A549 (cell line): ENCODE measurements around the gene RHD. TPM values are rescaled to one million over a fixed set of nuclear protein-coding genes. Genes with fewer than 3 reads are reported as not detected.

Experiments used
- ATAC-seq, 2 experiments: fragments of 200-7000 bp in 1 of 2; fragments of >200 bp in 1 of 2; cut with Nextera tagmentation in 1 of 2; cut with Tn5 transposase in 1 of 2; 3 replicates each; pipeline versions ENCODE4 v1.8.0 to v1.9.1; 2018 to 2020; ENCODE audit warnings: mild to moderate bottlenecking in 1 of 2, moderate library complexity in 1 of 2
- CTCF ChIA-PET: fragments of 300-600 bp; sonication (Branson Sonifier 250); formaldehyde crosslinking; extraction: SDS; loops from one replicate; lab custom pipeline; 2021; ENCODE audit warnings: antibody characterized with exemption, inconsistent platforms; lab: Yijun Ruan, JAX
- POLR2A ChIA-PET: fragments of 350-600 bp; formaldehyde crosslinking; extraction: SDS; loops from one replicate; lab custom pipeline; 2021; ENCODE audit warnings: antibody characterized with exemption, inconsistent platforms; lab: Yijun Ruan, JAX
- DNase-seq, 2 experiments: peaks; one replicate each; pipeline versions ENCODE4 v3.0.0 to v3.0.0-alpha.2; 2011 to 2016; ENCODE audit warnings: low read depth in 1 of 2, low spot score in 1 of 2
- FAIRE-seq: peaks from 2 replicates; lab custom pipeline; 2011; peaks lifted over from hg19 to GRCh38; lab: Jason Lieb, UNC
- H3K27ac ChIP-seq, 2 experiments: fragments of >200 bp; sonication (Bioruptor Twin); formaldehyde crosslinking; 3 replicates each; pipeline ENCODE4 v1.5.1; 2016 to 2017
- H3K4me1 ChIP-seq: fragments of >200 bp; sonication (Bioruptor Twin); formaldehyde crosslinking; 3 replicates; pipeline ENCODE4 v1.6.1; 2016
- H3K4me2 ChIP-seq: fragments of >200 bp; sonication (Bioruptor Twin); formaldehyde crosslinking; 3 replicates; pipeline ENCODE4 v1.6.1; 2016
- H3K4me3 ChIP-seq: fragments of >200 bp; sonication (Bioruptor Twin); formaldehyde crosslinking; 3 replicates; pipeline ENCODE4 v1.5.1; 2016
- H3K9me3 ChIP-seq: fragments of >200 bp; sonication (Bioruptor Twin); formaldehyde crosslinking; 3 replicates; pipeline ENCODE4 v1.6.1; 2016
- ATOH8 ChIP-seq: fragments of 250-450 bp; sonication (Bioruptor Pico); IDR thresholded peaks from 2 replicates; pipeline ENCODE4 v1.5.0; 2020; ENCODE audit warnings: low read depth, mild to moderate bottlenecking, moderate library complexity
- BCL3 ChIP-seq: fragments of >200 bp; sonication (Bioruptor Twin); formaldehyde crosslinking; IDR thresholded peaks from 3 replicates; pipeline ENCODE4 v1.6.1; 2016
- BHLHE40 ChIP-seq: IDR thresholded peaks from 2 replicates; pipeline ENCODE4 v1.6.1; 2012; ENCODE audit warnings: low read depth, low read length, inconsistent platforms
- CEBPB ChIP-seq, 2 experiments: fragments of >200 bp in 1 of 2; sonication (Bioruptor Twin) in 1 of 2; formaldehyde crosslinking in 1 of 2; IDR thresholded peaks; 2 replicates each; pipeline ENCODE4 v1.6.1; 2012 to 2016
- CTCF ChIP-seq: fragments of >200 bp; sonication (Bioruptor Twin); formaldehyde crosslinking; IDR thresholded peaks from 3 replicates; pipeline ENCODE4 v1.5.1; 2016
- EHF ChIP-seq: fragments of 250-450 bp; sonication (Bioruptor Pico); IDR thresholded peaks from 2 replicates; pipeline ENCODE4 v1.5.0; 2020; ENCODE audit warnings: mild to moderate bottlenecking
- EHMT2 ChIP-seq: fragments of 200-600 bp; sonication (generic); IDR thresholded peaks from 2 replicates; pipeline ENCODE4 v1.6.1; 2016; ENCODE audit warnings: antibody characterized with exemption, low read depth, mild to moderate bottlenecking, moderate library complexity
- ELK1 ChIP-seq: fragments of 150-350 bp; IDR thresholded peaks from 2 replicates; pipeline ENCODE4 v1.6.1; 2014; ENCODE audit warnings: low read depth, mild to moderate bottlenecking, low read length
- FOSB ChIP-seq: fragments of 250-450 bp; sonication (Bioruptor Pico); IDR thresholded peaks from 2 replicates; pipeline ENCODE4 v1.5.0; 2020; ENCODE audit warnings: mild to moderate bottlenecking, moderate library complexity
- FOSL2 ChIP-seq, 2 experiments: fragments of 450-650 bp in 1 of 2; fragments of >200 bp in 1 of 2; sonication (Bioruptor Twin) in 1 of 2; formaldehyde crosslinking; IDR thresholded peaks; 2 replicates each; pipeline versions ENCODE4 v1.5.0 to v1.6.1; 2016 to 2020; ENCODE audit warnings: mild to moderate bottlenecking in 1 of 2, moderate library complexity in 1 of 2
- HDAC2 ChIP-seq: fragments of 200-600 bp; sonication (generic); IDR thresholded peaks from 2 replicates; pipeline ENCODE4 v1.6.1; 2016
- HES2 ChIP-seq: fragments of >200 bp; sonication (Bioruptor Twin); formaldehyde crosslinking; IDR thresholded peaks from 2 replicates; pipeline ENCODE4 v1.6.1; 2016
- JUNB ChIP-seq: fragments of >200 bp; sonication (Bioruptor Twin); formaldehyde crosslinking; IDR thresholded peaks from 2 replicates; pipeline ENCODE4 v1.6.1; 2016
- KDM1A ChIP-seq: fragments of 200-600 bp; sonication (generic); IDR thresholded peaks from 2 replicates; pipeline ENCODE4 v1.6.1; 2016; ENCODE audit warnings: low read depth, mild to moderate bottlenecking
- KDM5A ChIP-seq: fragments of 200-600 bp; sonication (generic); IDR thresholded peaks from 2 replicates; pipeline ENCODE4 v1.6.1; 2016; ENCODE audit warnings: antibody characterized with exemption, mild to moderate bottlenecking
- MAFK ChIP-seq: fragments of 450-650 bp; IDR thresholded peaks from 2 replicates; pipeline ENCODE4 v1.6.1; 2014; ENCODE audit not compliant: partially characterized antibody
- MYC ChIP-seq: IDR thresholded peaks from 2 replicates; pipeline ENCODE4 v1.6.1; 2012; ENCODE audit warnings: mild to moderate bottlenecking, inconsistent platforms, low read length, improper control_type of control experiment, borderline replicate concordance
- NFE2L2 ChIP-seq: fragments of 150-350 bp; conservative IDR thresholded peaks from 2 replicates; pipeline ENCODE4 v1.6.1; 2014; ENCODE audit warnings: low read length
- PHF8 ChIP-seq: fragments of 200-600 bp; sonication (generic); IDR thresholded peaks from 2 replicates; pipeline ENCODE4 v1.6.1; 2016; ENCODE audit warnings: low read depth, mild to moderate bottlenecking, antibody characterized with exemption, moderate library complexity, borderline replicate concordance
- POLR2A ChIP-seq: IDR thresholded peaks from 2 replicates; pipeline ENCODE4 v1.6.1; 2012; ENCODE audit warnings: mild to moderate bottlenecking, low read length
- RAD21 ChIP-seq, 2 experiments: fragments of >200 bp in 1 of 2; sonication (Bioruptor Twin) in 1 of 2; formaldehyde crosslinking in 1 of 2; IDR thresholded peaks in 1 of 2; conservative IDR thresholded peaks in 1 of 2; 2 replicates in 1 of 2; 3 replicates in 1 of 2; pipeline ENCODE4 v1.6.1; 2012 to 2018; ENCODE audit warnings: inconsistent platforms in 1 of 2
- RARB ChIP-seq: fragments of 250-450 bp; sonication (Bioruptor Pico); IDR thresholded peaks from 2 replicates; pipeline ENCODE4 v1.8.0; 2021; ENCODE audit warnings: mild to moderate bottlenecking, moderate library complexity
- TFCP2L1 ChIP-seq: fragments of 250-450 bp; sonication (Bioruptor Pico); IDR thresholded peaks from 2 replicates; pipeline ENCODE4 v1.5.0; 2021; ENCODE audit warnings: mild to moderate bottlenecking
- ZC3H11A ChIP-seq: fragments of 450-650 bp; IDR thresholded peaks from 2 replicates; pipeline ENCODE4 v1.6.1; 2014; ENCODE audit warnings: antibody characterized with exemption, mild to moderate bottlenecking
- ZSCAN20 ChIP-seq: fragments of 250-450 bp; sonication (Bioruptor Pico); IDR thresholded peaks from 2 replicates; pipeline ENCODE4 v1.8.0; 2022; ENCODE audit warnings: mild to moderate bottlenecking, moderate library complexity
- WGBS: methylation state at CpG from one replicate; pipeline ENCODE4 v1.1.6; 2017; ENCODE audit errors: missing lambda C conversion rate; 5-methylcytosine and 5-hydroxymethylcytosine counted together
- polyA plus RNA-seq, 4 experiments: library from polyadenylated mRNA; depleted of rRNA in 3 of 4; stranded (reverse); fragments of >200 nt; fragmentation: RNase III in 1 of 4; extraction: RNeasy Plus Mini Kit Qiagen cat#74134 plus additional on column Dnase treatment in 1 of 4; gene quantifications; 2 replicates in 3 of 4; 3 replicates in 1 of 4; pipeline ENCODE4 v1.2.3, GENCODE V29; 2011 to 2017
- TF ChIP-seq, protein P1 (sequence below): fragments of 250-450 bp; sonication (Bioruptor Pico); IDR thresholded peaks from 2 replicates; pipeline ENCODE4 v1.5.0; 2021; ENCODE audit warnings: mild to moderate bottlenecking, moderate library complexity, borderline replicate concordance

Gene RHD
- polyA plus RNA-seq, 2 of the 4 experiments (the other 2 are of a cell fraction) = not detected

DNA sequence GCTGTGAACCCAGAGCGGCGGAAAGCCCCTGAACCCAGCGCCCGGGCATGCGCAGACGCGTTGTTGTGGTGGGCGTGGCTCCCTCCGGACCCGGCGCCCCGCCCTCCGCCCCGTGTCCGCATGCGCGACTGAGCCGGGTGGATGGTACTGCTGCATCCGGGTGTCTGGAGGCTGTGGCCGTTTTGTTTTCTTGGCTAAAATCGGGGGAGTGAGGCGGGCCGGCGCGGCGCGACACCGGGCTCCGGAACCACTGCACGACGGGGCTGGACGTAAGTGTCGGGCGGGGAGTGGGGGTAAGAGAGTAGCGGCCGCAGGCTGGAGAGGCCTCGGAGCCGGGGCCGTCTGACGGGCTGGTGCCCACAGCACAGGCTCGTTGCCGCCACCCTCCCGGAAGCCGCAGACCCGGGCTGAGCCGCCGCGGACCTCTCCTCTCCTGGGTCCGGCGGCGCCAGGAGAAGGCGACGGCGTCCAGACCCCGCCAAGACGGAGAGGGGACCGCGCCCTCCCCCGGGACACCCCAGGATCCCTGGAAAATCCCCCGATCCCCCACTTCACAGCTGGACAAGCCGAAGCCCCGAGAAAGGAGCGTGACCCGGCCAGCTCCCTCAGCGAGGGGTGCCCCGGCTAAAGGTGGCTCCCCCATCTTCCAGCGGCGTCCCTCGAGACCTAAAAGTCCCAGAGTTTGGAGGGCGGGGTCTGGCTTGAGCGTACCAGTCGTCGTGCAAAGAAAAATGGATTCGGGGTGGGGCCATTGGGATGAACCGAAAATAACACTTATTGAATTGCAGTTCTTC is 66.1 kb downstream of the RHD start, which contains the start of gene TMEM50A (continued):
- 0 out of 3 replicates have a peak, but pooled peaks have one; percentile 45 for TF ChIP-seq BCL3
- no peak for TF ChIP-seq CEBPB (IDR thresholded peaks at IDR 0.05)
- no peak for TF ChIP-seq CTCF
- TF ChIP-seq POLR2A = peak; percentile 49
- no peak for TF ChIP-seq HDAC2
- no peak for TF ChIP-seq BHLHE40
- no peak for TF ChIP-seq NFE2L2
- no peak for TF ChIP-seq ZSCAN20 (CRISPR knock-in tag)
- no peak for TF ChIP-seq ZC3H11A
- peak; percentile 51 for TF ChIP-seq PHF8
- TF ChIP-seq FOSB (CRISPR knock-in tag) = no peak
- no peak for TF ChIP-seq KDM5A
- TF ChIP-seq ELK1 = no peak
- no peak for TF ChIP-seq HES2
- no peak for TF ChIP-seq FOSL2 (IDR thresholded peaks at IDR 0.05)
- TF ChIP-seq FOSL2 (CRISPR knock-in tag; IDR thresholded peaks at IDR 0.05) = no peak

GRCh38 chr1:25338986-25339385 is 66.7 kb downstream of the RHD start:
- Histone ChIP-seq H3K4me1 (peaks cover 17% of the 10 kb centered on the region; the same call in 2 of the 3 replicates), H3K27ac (peak overlapping the region; percentile 84 to 97), H3K4me2 (peak overlapping the region; percentile 90), H3K9me3 (no peaks in the 10 kb centered on the region), H3K4me3 (peak overlapping the region; percentile 88)
- no peak for FAIRE-seq
- WGBS = 0% methylated on average over 6 of the region's 6 CpGs
- ChIA-PET CTCF (no interaction called here), POLR2A (interaction anchor here (0.6 to 1.1 kb wide), 2 partner anchors 106 to 481 kb away, joined by 3 to 4 read pairs; partner anchors contain the start of genes MTFR1L and SYF2)
- DNase-seq = no peak
- no peak for ATAC-seq
- no peak for TF ChIP-seq EHF
- TF ChIP-seq RARB (CRISPR knock-in tag) = no peak
- no peak for TF ChIP-seq FOSL2 (IDR thresholded peaks at IDR 0.05)
- TF ChIP-seq FOSL2 (CRISPR knock-in tag; IDR thresholded peaks at IDR 0.05) = no peak
- TF ChIP-seq KDM1A = no peak
- TF ChIP-seq TFCP2L1 (CRISPR knock-in tag) = no peak
- no peak for TF ChIP-seq RAD21 (conservative IDR thresholded peaks at IDR 0.05 in 1 of 2, IDR thresholded peaks at IDR 0.05 in 1 of 2)
- TF ChIP-seq ATOH8 (CRISPR knock-in tag) = no peak
- TF ChIP-seq EHMT2 = no peak
- no peak for TF ChIP-seq MAFK
- TF ChIP-seq BHLHE40 = no peak
- no peak for TF ChIP-seq CTCF
- TF ChIP-seq JUNB = no peak
- no peak for TF ChIP-seq BCL3
- no peak for TF ChIP-seq MYC
- TF ChIP-seq ZSCAN20 (CRISPR knock-in tag) = no peak
- TF ChIP-seq, protein P1, sequence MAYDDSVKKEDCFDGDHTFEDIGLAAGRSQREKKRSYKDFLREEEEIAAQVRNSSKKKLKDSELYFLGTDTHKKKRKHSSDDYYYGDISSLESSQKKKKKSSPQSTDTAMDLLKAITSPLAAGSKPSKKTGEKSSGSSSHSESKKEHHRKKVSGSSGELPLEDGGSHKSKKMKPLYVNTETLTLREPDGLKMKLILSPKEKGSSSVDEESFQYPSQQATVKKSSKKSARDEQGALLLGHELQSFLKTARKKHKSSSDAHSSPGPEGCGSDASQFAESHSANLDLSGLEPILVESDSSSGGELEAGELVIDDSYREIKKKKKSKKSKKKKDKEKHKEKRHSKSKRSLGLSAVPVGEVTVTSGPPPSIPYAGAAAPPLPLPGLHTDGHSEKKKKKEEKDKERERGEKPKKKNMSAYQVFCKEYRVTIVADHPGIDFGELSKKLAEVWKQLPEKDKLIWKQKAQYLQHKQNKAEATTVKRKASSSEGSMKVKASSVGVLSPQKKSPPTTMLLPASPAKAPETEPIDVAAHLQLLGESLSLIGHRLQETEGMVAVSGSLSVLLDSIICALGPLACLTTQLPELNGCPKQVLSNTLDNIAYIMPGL (CRISPR knock-in tag) = no peak
